PC-3 (cell line): ENCODE results near the gene VPS35L. TPM values are rescaled to one million over a fixed set of nuclear protein-coding genes. Genes with fewer than 3 reads are reported as not detected.

Experiments used
- ATAC-seq: fragments of 200-7000 bp; cut with Tn5 transposase; 2 replicates; pipeline ENCODE4 v1.9.1; 2020; ENCODE audit warnings: mild to moderate bottlenecking, moderate library complexity
- BruUV-seq: library from RNA; stranded (reverse); fragments of 400-500 nt; replicated peaks from 2 replicates; lab custom pipeline; 2021; lab: Mats Ljungman, UMichigan
- CTCF ChIA-PET: fragments of 300-600 bp; sonication (Branson Sonifier 250); formaldehyde crosslinking; loops from one replicate; lab custom pipeline; 2022; ENCODE audit warnings: antibody characterized with exemption; lab: Charles Lee
- POLR2A ChIA-PET: fragments of 300-600 bp; sonication (Branson Sonifier 250); formaldehyde crosslinking; loops from one replicate; lab custom pipeline; 2022; ENCODE audit warnings: antibody characterized with exemption; ENCODE audit not compliant: unreplicated experiment; lab: Charles Lee
- DNase-seq: peaks from one replicate; pipeline ENCODE4 v3.0.0-alpha.2; 2015
- H2AFZ ChIP-seq: fragments of 300-600 bp; sonication (generic); 2 replicates; pipeline ENCODE4 v1.6.0; 2016; ENCODE audit warnings: antibody characterized with exemption, low read length
- H3F3A ChIP-seq: fragments of 300-600 bp; sonication (generic); one replicate; pipeline ENCODE4 v1.6.0; 2017; ENCODE audit warnings: antibody characterized with exemption, low read length, control low read depth, mild to moderate bottlenecking; ENCODE audit not compliant: unreplicated experiment
- H3K27ac ChIP-seq: fragments of 300-600 bp; sonication (generic); 2 replicates; pipeline ENCODE4 v1.5.1; 2016; ENCODE audit warnings: mild to moderate bottlenecking, low read length
- H3K27me3 ChIP-seq: fragments of 300-600 bp; sonication (generic); 2 replicates; pipeline ENCODE4 v1.6.1; 2016; ENCODE audit warnings: low read length, mixed read lengths
- H3K36me3 ChIP-seq: fragments of 300-600 bp; sonication (generic); 2 replicates; pipeline ENCODE4 v1.6.1; 2016; ENCODE audit warnings: low read depth, mixed run types, low read length, mixed read lengths
- H3K4me1 ChIP-seq: fragments of 300-600 bp; sonication (generic); 2 replicates; pipeline ENCODE4 v1.5.1; 2016; ENCODE audit warnings: low read length; ENCODE audit not compliant: insufficient read depth
- H3K4me2 ChIP-seq: fragments of 300-600 bp; sonication (generic); 2 replicates; pipeline ENCODE4 v1.6.0; 2016; ENCODE audit warnings: low read length
- H3K4me3 ChIP-seq: fragments of 300-600 bp; sonication (generic); 2 replicates; pipeline ENCODE4 v1.5.1; 2016; ENCODE audit warnings: mild to moderate bottlenecking, low read length, mixed read lengths
- H3K79me2 ChIP-seq: fragments of 300-600 bp; sonication (generic); 2 replicates; pipeline ENCODE4 v1.6.1; 2017; ENCODE audit warnings: low read length, mixed read lengths
- H3K9ac ChIP-seq: fragments of 300-600 bp; sonication (generic); 2 replicates; pipeline ENCODE4 v1.6.0; 2016; ENCODE audit warnings: mild to moderate bottlenecking, low read length
- H3K9me2 ChIP-seq: fragments of 300-600 bp; sonication (generic); replicated peaks from 2 replicates; pipeline ENCODE4 v1.6.1; 2016; ENCODE audit warnings: mixed run types, low read length, mixed read lengths
- H3K9me3 ChIP-seq: fragments of 300-600 bp; sonication (generic); 2 replicates; pipeline ENCODE4 v1.6.1; 2016; ENCODE audit warnings: low read length, mixed read lengths
- H4K20me1 ChIP-seq: fragments of 300-600 bp; sonication (generic); 2 replicates; pipeline ENCODE4 v1.6.1; 2016; ENCODE audit warnings: low read length, mixed read lengths
- EZH2 ChIP-seq: fragments of 300-600 bp; sonication (generic); IDR thresholded peaks from one replicate; pipeline ENCODE4 v1.6.1; 2017; ENCODE audit warnings: antibody characterized with exemption, mild to moderate bottlenecking, low read length; ENCODE audit not compliant: unreplicated experiment
- EZH2phosphoT487 ChIP-seq: fragments of 300-600 bp; sonication (generic); IDR thresholded peaks from 2 replicates; pipeline ENCODE4 v1.6.1; 2018; ENCODE audit warnings: mild to moderate bottlenecking, antibody characterized with exemption, low read length, borderline replicate concordance
- intact Hi-C: fragments of 100-400 bp; cut with micrococcal nuclease; formaldehyde crosslinking; loops from 2 replicates; pipeline ENCODE4 v1.9.0; 2023
- total RNA-seq: library from RNA; depleted of rRNA; stranded (reverse); fragments of >200 nt; gene quantifications from 2 replicates; pipeline ENCODE4 v1.2.3, GENCODE V29; 2014
- TF ChIP-seq, protein P1 (sequence below): fragments of 300-600 bp; sonication (generic); conservative IDR thresholded peaks from 2 replicates; pipeline ENCODE4 v1.5.1; 2017; ENCODE audit warnings: antibody characterized with exemption, low read depth, mild to moderate bottlenecking, low read length

The VPS35L gene
- total RNA-seq, 1 experiment from 2014 or later: 2.9 TPM

DNA sequence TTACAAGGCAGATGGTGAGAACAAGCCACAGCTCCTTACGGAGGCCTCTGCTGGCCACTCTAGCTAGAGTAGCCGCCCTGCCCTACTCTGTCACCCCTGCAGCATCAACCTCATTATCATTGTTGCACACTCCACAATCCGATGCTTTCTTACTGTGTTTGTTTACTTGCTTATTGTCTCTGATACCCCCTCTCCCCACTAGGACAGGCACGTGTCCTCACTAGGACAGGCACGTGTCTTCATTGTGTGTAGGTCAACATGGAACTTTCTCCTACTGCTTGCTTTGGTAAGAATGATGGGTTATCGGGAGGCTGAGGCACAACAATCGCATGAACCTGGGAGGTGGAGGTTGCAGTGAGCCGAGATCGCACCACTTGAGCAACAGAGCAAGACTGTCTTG, 98.6 kb downstream of the VPS35L start:
- H2AFZ ChIP-seq: no peak overlapping the region
- ATAC-seq (no peak), DNase-seq (no peak)
- no peaks in the 10 kb centered on the region for H3K4me1 ChIP-seq
- H3F3A ChIP-seq: no peaks in the 10 kb centered on the region
- TF ChIP-seq, protein P1, sequence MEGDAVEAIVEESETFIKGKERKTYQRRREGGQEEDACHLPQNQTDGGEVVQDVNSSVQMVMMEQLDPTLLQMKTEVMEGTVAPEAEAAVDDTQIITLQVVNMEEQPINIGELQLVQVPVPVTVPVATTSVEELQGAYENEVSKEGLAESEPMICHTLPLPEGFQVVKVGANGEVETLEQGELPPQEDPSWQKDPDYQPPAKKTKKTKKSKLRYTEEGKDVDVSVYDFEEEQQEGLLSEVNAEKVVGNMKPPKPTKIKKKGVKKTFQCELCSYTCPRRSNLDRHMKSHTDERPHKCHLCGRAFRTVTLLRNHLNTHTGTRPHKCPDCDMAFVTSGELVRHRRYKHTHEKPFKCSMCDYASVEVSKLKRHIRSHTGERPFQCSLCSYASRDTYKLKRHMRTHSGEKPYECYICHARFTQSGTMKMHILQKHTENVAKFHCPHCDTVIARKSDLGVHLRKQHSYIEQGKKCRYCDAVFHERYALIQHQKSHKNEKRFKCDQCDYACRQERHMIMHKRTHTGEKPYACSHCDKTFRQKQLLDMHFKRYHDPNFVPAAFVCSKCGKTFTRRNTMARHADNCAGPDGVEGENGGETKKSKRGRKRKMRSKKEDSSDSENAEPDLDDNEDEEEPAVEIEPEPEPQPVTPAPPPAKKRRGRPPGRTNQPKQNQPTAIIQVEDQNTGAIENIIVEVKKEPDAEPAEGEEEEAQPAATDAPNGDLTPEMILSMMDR: no peak
- TF ChIP-seq EZH2 (no peak), EZH2phosphoT487 (no peak)
- POLR2A ChIA-PET: no interaction called here
- no peaks in the 10 kb centered on the region for H3K27me3 ChIP-seq
- CTCF ChIA-PET: no interaction called here
- H4K20me1 ChIP-seq: no peaks in the 10 kb centered on the region
- no peak overlapping the region for H3K4me2 ChIP-seq
- H3K79me2 ChIP-seq: no peaks in the 10 kb centered on the region
- no peaks in the 10 kb centered on the region for H3K9me2 ChIP-seq
- H3K9me3 ChIP-seq: no peaks in the 10 kb centered on the region
- H3K27ac ChIP-seq: no peak overlapping the region
- intact Hi-C loops: no loop called here
- H3K9ac ChIP-seq: no peak overlapping the region
- no peaks in the 10 kb centered on the region for H3K36me3 ChIP-seq
- H3K4me3 ChIP-seq: no peak overlapping the region
- BruUV-seq: no TSS peak

DNA sequence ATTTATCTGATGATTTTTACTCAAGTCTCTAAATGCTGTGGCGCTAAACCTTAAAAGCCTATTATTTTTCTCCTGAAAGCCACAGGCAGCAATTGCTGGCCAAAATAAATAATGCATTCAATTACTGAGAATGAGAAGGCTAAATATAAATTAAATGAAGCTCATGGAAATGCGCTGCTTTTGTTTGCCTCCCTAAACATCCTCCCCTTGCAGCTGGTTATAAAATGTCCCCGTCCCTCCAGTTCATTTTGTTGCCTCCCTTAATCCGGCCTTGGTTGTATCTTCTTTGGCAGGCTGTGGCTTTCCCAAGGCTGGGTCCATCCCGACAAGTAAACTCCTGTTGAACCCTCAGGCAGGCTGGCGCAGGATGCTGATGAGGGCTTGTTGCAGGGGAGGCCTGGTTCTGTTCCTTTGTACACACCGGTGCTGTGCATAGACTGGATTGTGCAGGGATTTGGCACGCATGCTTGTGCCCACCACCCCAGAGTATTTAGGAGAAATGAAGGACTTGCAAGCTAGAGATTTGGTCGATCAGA, 99.8 kb downstream of the VPS35L start:
- no peaks in the 10 kb centered on the region for H3K9me2 ChIP-seq
- no peaks in the 10 kb centered on the region for H3F3A ChIP-seq
- no peak for TF ChIP-seq EZH2
- TF ChIP-seq, protein P1: no peak
- TF ChIP-seq EZH2phosphoT487: no peak
- no peaks in the 10 kb centered on the region for H3K79me2 ChIP-seq
- ATAC-seq (no peak), DNase-seq (no peak)
- H3K4me3 ChIP-seq: no peak overlapping the region
- H3K9me3 ChIP-seq: no peaks in the 10 kb centered on the region
- no peak overlapping the region for H3K27ac ChIP-seq
- no peak overlapping the region for H3K9ac ChIP-seq
- POLR2A ChIA-PET: no interaction called here
- no peaks in the 10 kb centered on the region for H3K36me3 ChIP-seq
- CTCF ChIA-PET: no interaction called here
- BruUV-seq: no TSS peak
- H3K4me2 ChIP-seq: no peak overlapping the region
- H2AFZ ChIP-seq: no peak overlapping the region
- intact Hi-C loops: no loop called here
- no peaks in the 10 kb centered on the region for H3K4me1 ChIP-seq
- no peaks in the 10 kb centered on the region for H4K20me1 ChIP-seq
- no peaks in the 10 kb centered on the region for H3K27me3 ChIP-seq

DNA sequence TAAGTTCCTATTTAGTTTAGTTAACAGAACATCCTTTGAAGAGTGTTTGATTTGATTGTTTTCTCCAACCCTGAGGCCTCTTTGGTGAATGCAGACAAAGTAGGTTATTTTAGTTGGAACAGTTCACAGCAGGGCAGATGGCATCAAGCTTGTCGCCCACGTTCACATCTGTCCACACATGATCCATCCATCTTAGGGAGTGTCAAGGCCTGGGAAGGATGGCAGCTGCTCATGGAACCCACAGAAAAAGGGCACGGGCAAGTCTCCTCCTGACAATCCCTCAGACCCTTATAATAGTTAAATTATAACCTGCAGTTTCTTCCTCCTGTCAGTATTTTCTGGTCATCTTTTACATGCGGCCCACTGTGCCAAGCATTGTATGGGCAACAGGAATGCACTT, 102.3 kb downstream of the VPS35L start:
- Histone ChIP-seq H3K79me2 (no peaks in the 10 kb centered on the region), H3K27me3 (no peaks in the 10 kb centered on the region), H2AFZ (no peak overlapping the region), H3K4me3 (no peak overlapping the region), H3K9ac (no peak overlapping the region), H3K4me2 (no peak overlapping the region), H4K20me1 (no peaks in the 10 kb centered on the region), H3K4me1 (no peaks in the 10 kb centered on the region), H3K27ac (no peak overlapping the region), H3K9me2 (no peaks in the 10 kb centered on the region), H3F3A (no peaks in the 10 kb centered on the region), H3K36me3 (no peaks in the 10 kb centered on the region), H3K9me3 (no peaks in the 10 kb centered on the region)
- intact Hi-C loops: no loop called here
- no TSS peak for BruUV-seq
- DNase-seq (no peak), ATAC-seq (no peak)
- ChIA-PET CTCF (no interaction called here), POLR2A (no interaction called here)
- TF ChIP-seq EZH2: no peak
- TF ChIP-seq EZH2phosphoT487: no peak
- TF ChIP-seq, protein P1: no peak
